Neural cell (in vitro differentiated cells): Measurements from ENCODE around the gene DCLK1. TPM values are rescaled to one million over a fixed set of nuclear protein-coding genes. Genes with fewer than 3 reads are reported as not detected.

Source experiments
- H2AFZ ChIP-seq: fragments of 200-600, 300-800 bp; sonication (generic), shearing (Covaris generic); 2 replicates; pipeline ENCODE4 v1.6.0; 2014; ENCODE audit warnings: low read depth, mild to moderate bottlenecking, antibody characterized with exemption, low read length, moderate library complexity
- H3F3A ChIP-seq: fragments of 200-600 bp; shearing (Covaris generic); 2 replicates; pipeline ENCODE4 v1.6.1; 2016; ENCODE audit warnings: mild to moderate bottlenecking, moderate library complexity, mixed read lengths, antibody characterized with exemption, low read length; ENCODE audit not compliant: insufficient read depth, poor library complexity, severe bottlenecking
- H3K27ac ChIP-seq: fragments of 200-600, 300-800 bp; sonication (generic), shearing (Covaris generic); 2 replicates; pipeline ENCODE4 v1.5.1; 2014; ENCODE audit warnings: mild to moderate bottlenecking, low read length, moderate library complexity
- H3K27me3 ChIP-seq: fragments of 300-800, 200-600 bp; sonication (generic), shearing (Covaris generic); 2 replicates; pipeline ENCODE4 v1.6.0; 2014; ENCODE audit warnings: mild to moderate bottlenecking, low read depth, low read length, moderate library complexity; ENCODE audit not compliant: insufficient read depth
- H3K36me3 ChIP-seq: fragments of 300-800, 200-600 bp; sonication (generic), shearing (Covaris generic); 2 replicates; pipeline ENCODE4 v1.5.1; 2014; ENCODE audit warnings: mild to moderate bottlenecking, antibody characterized with exemption, low read length, moderate library complexity; ENCODE audit not compliant: insufficient read depth
- H3K4me2 ChIP-seq: fragments of 300-800, 200-600 bp; sonication (generic), shearing (Covaris generic); 2 replicates; pipeline ENCODE4 v1.6.0; 2014; ENCODE audit warnings: mild to moderate bottlenecking, low read length
- H3K4me3 ChIP-seq: fragments of 300-800, 200-600 bp; sonication (generic), shearing (Covaris generic); 2 replicates; pipeline ENCODE4 v1.5.1; 2014; ENCODE audit warnings: mild to moderate bottlenecking, low read length, moderate library complexity
- H3K79me2 ChIP-seq: fragments of 200-600 bp; shearing (Covaris generic); replicated peaks from 2 replicates; pipeline ENCODE4 v1.6.0; 2014; ENCODE audit warnings: mild to moderate bottlenecking, low read length, moderate library complexity; ENCODE audit not compliant: insufficient read depth
- H3K9ac ChIP-seq: fragments of 300-800, 200-600 bp; sonication (generic), shearing (Covaris generic); 2 replicates; pipeline ENCODE4 v1.6.1; 2016; ENCODE audit warnings: mild to moderate bottlenecking, low read length, mixed read lengths
- H3K9me2 ChIP-seq: fragments of 200-600 bp; shearing (Covaris generic); 2 replicates; pipeline ENCODE4 v1.6.1; 2016; ENCODE audit warnings: mild to moderate bottlenecking, low read length, mixed read lengths; ENCODE audit not compliant: insufficient read depth
- H3K9me3 ChIP-seq: fragments of 200-600, 300-800 bp; sonication (generic), shearing (Covaris generic); 2 replicates; pipeline ENCODE4 v1.6.1; 2016; ENCODE audit warnings: mild to moderate bottlenecking, mixed run types, low read length, moderate library complexity, mixed read lengths
- H4K20me1 ChIP-seq: fragments of 200-600 bp; shearing (Covaris generic); 2 replicates; pipeline ENCODE4 v1.6.1; 2016; ENCODE audit warnings: mild to moderate bottlenecking, mixed run types; ENCODE audit not compliant: insufficient read depth
- CTCF ChIP-seq: fragments of 450-650 bp; IDR thresholded peaks from 2 replicates; pipeline ENCODE4 v1.5.1; 2014; ENCODE audit warnings: antibody characterized with exemption, mild to moderate bottlenecking, moderate library complexity; ENCODE audit not compliant: poor library complexity, severe bottlenecking
- EP300 ChIP-seq: fragments of 450-650 bp; conservative IDR thresholded peaks from 2 replicates; pipeline ENCODE4 v1.6.1; 2014; ENCODE audit warnings: antibody characterized with exemption, mild to moderate bottlenecking, moderate library complexity; ENCODE audit not compliant: poor library complexity, severe bottlenecking
- EZH2 ChIP-seq: fragments of 200-600, 300-800 bp; shearing (Covaris generic), sonication (generic); IDR thresholded peaks from 2 replicates; pipeline ENCODE4 v1.6.1; 2014; ENCODE audit warnings: antibody characterized with exemption, low read length, borderline replicate concordance, mild to moderate bottlenecking; ENCODE audit not compliant: insufficient read depth, poor library complexity, severe bottlenecking
- MXI1 ChIP-seq: fragments of 450-650 bp; conservative IDR thresholded peaks from 2 replicates; pipeline ENCODE4 v1.6.1; 2014; ENCODE audit warnings: antibody characterized with exemption, mild to moderate bottlenecking; ENCODE audit not compliant: poor library complexity, severe bottlenecking
- REST ChIP-seq: IDR thresholded peaks from 2 replicates; pipeline ENCODE4 v1.6.1; 2012; ENCODE audit warnings: borderline replicate concordance
- SMC3 ChIP-seq: fragments of 450-650 bp; conservative IDR thresholded peaks from 2 replicates; pipeline ENCODE4 v1.6.1; 2014; ENCODE audit warnings: antibody characterized with exemption, mild to moderate bottlenecking, moderate library complexity; ENCODE audit not compliant: poor library complexity
- polyA plus RNA-seq: library from polyadenylated mRNA; depleted of rRNA; stranded (reverse); fragments of >200 nt; gene quantifications from 2 replicates; pipeline ENCODE4 v1.2.3, GENCODE V29; 2014

Gene DCLK1
- polyA plus RNA-seq, 1 donor from 2014 or later, result 124 TPM

- H3K4me2 ChIP-seq, result no peak overlapping the region
- TF ChIP-seq CTCF, result no peak
- no peak for TF ChIP-seq REST
- H3K4me3 ChIP-seq, result no peak overlapping the region
- H4K20me1 ChIP-seq, result no peaks in the 10 kb centered on the region
- H3K27ac ChIP-seq, result no peak overlapping the region
- no peaks in the 10 kb centered on the region for H3F3A ChIP-seq
- no peaks in the 10 kb centered on the region for H3K9me2 ChIP-seq
- H2AFZ ChIP-seq, result no peak overlapping the region
- no peak overlapping the region for H3K9ac ChIP-seq
- H3K79me2 ChIP-seq, result peaks cover 36% of the 10 kb centered on the region
- no peaks in the 10 kb centered on the region for H3K36me3 ChIP-seq
- no peaks in the 10 kb centered on the region for H3K27me3 ChIP-seq
- H3K9me3 ChIP-seq, result no peaks in the 10 kb centered on the region
These were observed 92.2 kb downstream of the DCLK1 start for GRCh38 chr13:36038785-36039555.

GRCh38 chr13:36033035-36033434, 98.1 kb downstream of the DCLK1 start:
- TF ChIP-seq CTCF, result no peak
- TF ChIP-seq SMC3, result no peak
- H3K9ac ChIP-seq, result no peak overlapping the region
- H3K9me3 ChIP-seq, result no peaks in the 10 kb centered on the region
- H2AFZ ChIP-seq, result no peak overlapping the region
- no peak overlapping the region for H3K4me2 ChIP-seq
- no peaks in the 10 kb centered on the region for H4K20me1 ChIP-seq
- no peaks in the 10 kb centered on the region for H3K36me3 ChIP-seq
- no peaks in the 10 kb centered on the region for H3K27me3 ChIP-seq
- H3K9me2 ChIP-seq, result no peaks in the 10 kb centered on the region
- H3K79me2 ChIP-seq, result peaks cover 13% of the 10 kb centered on the region
- H3K27ac ChIP-seq, result no peak overlapping the region
- no peak overlapping the region for H3K4me3 ChIP-seq
- no peaks in the 10 kb centered on the region for H3F3A ChIP-seq

GRCh38 chr13:36031490-36031889, 99.7 kb downstream of the DCLK1 start:
- Histone ChIP-seq H3K27me3 (no peaks in the 10 kb centered on the region), H3K9me2 (no peaks in the 10 kb centered on the region), H3F3A (no peaks in the 10 kb centered on the region), H3K27ac (no peak overlapping the region), H4K20me1 (no peaks in the 10 kb centered on the region), H3K4me3 (no peak overlapping the region), H2AFZ (no peak overlapping the region), H3K9me3 (no peaks in the 10 kb centered on the region), H3K79me2 (peaks cover 16% of the 10 kb centered on the region), H3K36me3 (no peaks in the 10 kb centered on the region), H3K9ac (no peak overlapping the region), H3K4me2 (no peak overlapping the region)
- TF ChIP-seq REST (no peak), EZH2 (no peak), EP300 (no peak), SMC3 (no peak), MXI1 (no peak), CTCF (no peak)
